IMR-90 (cell line): ENCODE data around the gene RASSF8. TPM values are rescaled to one million over a fixed set of nuclear protein-coding genes. Genes with fewer than 3 reads are reported as not detected.

Source experiments
- ATAC-seq: fragments of 200-7000 bp; cut with Tn5 transposase; 2 replicates; pipeline ENCODE4 v1.9.1; 2020; ENCODE audit warnings: low read depth, mild to moderate bottlenecking, moderate library complexity
- BruUV-seq: library from RNA; stranded (reverse); fragments of 400-500 nt; replicated peaks from 2 replicates; lab custom pipeline; 2021; lab: Mats Ljungman, UMichigan
- CTCF ChIA-PET: fragments of 300-600 bp; formaldehyde crosslinking; extraction: SDS; loops from one replicate; lab custom pipeline; 2021; ENCODE audit warnings: antibody characterized with exemption; lab: Yijun Ruan, JAX
- POLR2A ChIA-PET: fragments of 300-600 bp; sonication (Branson Sonifier 250); formaldehyde crosslinking; loops from one replicate; lab custom pipeline; 2022; ENCODE audit warnings: antibody characterized with exemption; ENCODE audit not compliant: unreplicated experiment; lab: Charles Lee
- DNase-seq: peaks from one replicate; pipeline ENCODE4 v3.0.0; 2013
- H2AFZ ChIP-seq: replicated peaks from 2 replicates; pipeline ENCODE3; 2013; ENCODE audit warnings: low read length, mild to moderate bottlenecking; ENCODE audit not compliant: poor library complexity
- H2AK5ac ChIP-seq: 2 replicates; pipeline ENCODE4 v1.6.1; 2013; ENCODE audit warnings: low read depth, low read length, inconsistent platforms
- H2AK9ac ChIP-seq: replicated peaks from 2 replicates; pipeline ENCODE3; 2013; ENCODE audit warnings: mild to moderate bottlenecking, low read depth, low read length, moderate library complexity; ENCODE audit not compliant: poor library complexity
- H2BK120ac ChIP-seq: 2 replicates; pipeline ENCODE4 v1.6.1; 2013; ENCODE audit warnings: low read depth, low read length, inconsistent platforms
- H2BK15ac ChIP-seq: 3 replicates; pipeline ENCODE4 v1.6.1; 2013; ENCODE audit warnings: low read depth, low read length, inconsistent platforms
- H2BK20ac ChIP-seq: 2 replicates; pipeline ENCODE4 v1.6.1; 2013; ENCODE audit warnings: low read depth, mild to moderate bottlenecking, inconsistent platforms, low read length, moderate library complexity
- H2BK5ac ChIP-seq: 2 replicates; pipeline ENCODE4 v1.6.1; 2013; ENCODE audit warnings: mild to moderate bottlenecking, low read depth, low read length, inconsistent platforms; ENCODE audit not compliant: poor library complexity, severe bottlenecking
- H3K14ac ChIP-seq: replicated peaks from 2 replicates; pipeline ENCODE4 v1.6.1; 2013; ENCODE audit warnings: low read depth, low read length, inconsistent platforms
- H3K18ac ChIP-seq: 2 replicates; pipeline ENCODE4 v1.6.1; 2013; ENCODE audit warnings: low read depth, low read length, control low read depth
- H3K23ac ChIP-seq: 2 replicates; pipeline ENCODE4 v1.6.1; 2013; ENCODE audit warnings: low read depth, low read length, inconsistent platforms
- H3K27ac ChIP-seq: 2 replicates; pipeline ENCODE4 v1.5.1; 2013; ENCODE audit warnings: mild to moderate bottlenecking, control low read depth, low read length; ENCODE audit not compliant: insufficient read depth
- H3K27me3 ChIP-seq: 2 replicates; pipeline ENCODE4 v1.6.1; 2013; ENCODE audit warnings: low read length; ENCODE audit not compliant: control insufficient read depth, insufficient read depth
- H3K36me3 ChIP-seq: 2 replicates; pipeline ENCODE4 v1.6.1; 2013; ENCODE audit warnings: low read length, mixed read lengths; ENCODE audit not compliant: control insufficient read depth, insufficient read depth
- H3K4ac ChIP-seq: 2 replicates; pipeline ENCODE4 v1.6.1; 2013; ENCODE audit warnings: low read depth, low read length, inconsistent platforms
- H3K4me1 ChIP-seq: 2 replicates; pipeline ENCODE4 v1.6.1; 2013; ENCODE audit warnings: low read length, mixed read lengths; ENCODE audit not compliant: control insufficient read depth, insufficient read depth
- H3K4me2 ChIP-seq: 2 replicates; pipeline ENCODE4 v1.6.1; 2013; ENCODE audit warnings: low read depth, mild to moderate bottlenecking, control low read depth, low read length, moderate library complexity
- H3K4me3 ChIP-seq: 2 replicates; pipeline ENCODE4 v1.5.1; 2013; ENCODE audit warnings: low read depth, mild to moderate bottlenecking, control low read depth, low read length, moderate library complexity; ENCODE audit not compliant: insufficient read depth
- H3K56ac ChIP-seq: 2 replicates; pipeline ENCODE4 v1.6.1; 2013; ENCODE audit warnings: low read length, inconsistent platforms; ENCODE audit not compliant: insufficient read depth; ENCODE audit errors: extremely low read depth
- H3K79me1 ChIP-seq, 2 experiments: 2 replicates each; pipeline ENCODE4 v1.6.1; 2013; ENCODE audit warnings: low read length in 2 of 2, inconsistent platforms in 1 of 2, low read depth in 1 of 2
- H3K9ac ChIP-seq: 2 replicates; pipeline ENCODE4 v1.6.1; 2013; ENCODE audit warnings: low read depth, low read length, control low read depth
- H3K9me1 ChIP-seq: 2 replicates; pipeline ENCODE4 v1.6.1; 2013; ENCODE audit warnings: low read length, inconsistent platforms; ENCODE audit not compliant: insufficient read depth
- H3K9me3 ChIP-seq: 2 replicates; pipeline ENCODE4 v1.6.1; 2013; ENCODE audit warnings: low read length; ENCODE audit not compliant: control insufficient read depth, insufficient read depth
- H4K20me1 ChIP-seq: 2 replicates; pipeline ENCODE4 v1.6.1; 2013; ENCODE audit warnings: low read length, inconsistent platforms; ENCODE audit not compliant: insufficient read depth
- H4K5ac ChIP-seq: 2 replicates; pipeline ENCODE4 v1.6.1; 2013; ENCODE audit warnings: mild to moderate bottlenecking, low read depth, low read length, control low read depth
- H4K8ac ChIP-seq, 2 experiments: 2 replicates each; pipeline ENCODE4 v1.6.1; 2013; ENCODE audit warnings: low read depth in 2 of 2, low read length in 2 of 2, control low read depth in 1 of 2, inconsistent platforms in 1 of 2
- H4K91ac ChIP-seq: 2 replicates; pipeline ENCODE4 v1.6.1; 2013; ENCODE audit warnings: low read depth, low read length, inconsistent platforms; ENCODE audit not compliant: insufficient read depth
- BHLHE40 ChIP-seq: fragments of 150-350 bp; IDR thresholded peaks from 2 replicates; pipeline ENCODE4 v1.6.1; 2016; ENCODE audit warnings: mild to moderate bottlenecking, low read depth, low read length
- CEBPB ChIP-seq: IDR thresholded peaks from 2 replicates; pipeline ENCODE4 v1.6.1; 2012; ENCODE audit warnings: low read depth, low read length, improper control_type of control experiment
- CHD1 ChIP-seq: IDR thresholded peaks from 2 replicates; pipeline ENCODE4 v1.6.1; 2012; ENCODE audit warnings: low read depth, low read length, improper control_type of control experiment
- CTCF ChIP-seq: conservative IDR thresholded peaks from 2 replicates; pipeline ENCODE4 v1.5.1; 2012; ENCODE audit warnings: mild to moderate bottlenecking, low read depth, low read length, improper control_type of control experiment
- ELK1 ChIP-seq: fragments of 150-350 bp; IDR thresholded peaks from 2 replicates; pipeline ENCODE4 v1.6.1; 2016; ENCODE audit warnings: low read depth, mild to moderate bottlenecking, low read length, moderate library complexity, borderline replicate concordance
- FOS ChIP-seq: fragments of 150-350 bp; IDR thresholded peaks from 2 replicates; pipeline ENCODE4 v1.6.1; 2016; ENCODE audit warnings: low read depth, low read length
- MAFK ChIP-seq: IDR thresholded peaks from 2 replicates; pipeline ENCODE4 v1.6.1; 2012; ENCODE audit warnings: low read depth, low read length, improper control_type of control experiment
- MAZ ChIP-seq: IDR thresholded peaks from 2 replicates; pipeline ENCODE4 v1.6.1; 2012; ENCODE audit warnings: low read depth, mild to moderate bottlenecking, low read length, improper control_type of control experiment, moderate library complexity, borderline replicate concordance
- MXI1 ChIP-seq: IDR thresholded peaks from 2 replicates; pipeline ENCODE4 v1.6.1; 2012; ENCODE audit warnings: low read depth, mild to moderate bottlenecking, low read length, moderate library complexity, borderline replicate concordance
- NFE2L2 ChIP-seq: fragments of 150-350 bp; IDR thresholded peaks from 2 replicates; pipeline ENCODE4 v1.6.1; 2016; ENCODE audit warnings: low read depth, mild to moderate bottlenecking, low read length
- POLR2A ChIP-seq: IDR thresholded peaks from 2 replicates; pipeline ENCODE4 v1.6.1; 2012; ENCODE audit warnings: mild to moderate bottlenecking, low read depth, low read length
- RAD21 ChIP-seq: IDR thresholded peaks from 2 replicates; pipeline ENCODE4 v1.6.1; 2012; ENCODE audit warnings: low read length, improper control_type of control experiment
- RCOR1 ChIP-seq: IDR thresholded peaks from 2 replicates; pipeline ENCODE4 v1.6.1; 2012; ENCODE audit warnings: mild to moderate bottlenecking, low read length, improper control_type of control experiment; ENCODE audit not compliant: insufficient replicate concordance
- RFX5 ChIP-seq: IDR thresholded peaks from 2 replicates; pipeline ENCODE4 v1.8.0; 2012; ENCODE audit warnings: low read depth, mild to moderate bottlenecking, low read length, moderate library complexity
- SMC3 ChIP-seq: fragments of 150-350 bp; IDR thresholded peaks from 2 replicates; pipeline ENCODE4 v1.6.1; 2016; ENCODE audit warnings: low read depth, mild to moderate bottlenecking, antibody characterized with exemption, low read length, moderate library complexity
- USF2 ChIP-seq: fragments of 150-350 bp; IDR thresholded peaks from 2 replicates; pipeline ENCODE4 v1.6.1; 2017; ENCODE audit warnings: mild to moderate bottlenecking, antibody characterized with exemption, low read length, low read depth
- WGBS, 2 experiments: methylation state at CpG; one replicate each; pipeline versions ENCODE4 v1.1.5 to v1.1.7; 2013; ENCODE audit warnings: missing lambda C conversion rate in 2 of 2; ENCODE audit not compliant: insufficient read length in 1 of 2; ENCODE audit errors: extremely low coverage in 2 of 2; 5-methylcytosine and 5-hydroxymethylcytosine counted together
- dilution Hi-C: fragments of 300-500 bp; cut with HindIII; formaldehyde crosslinking; loops from one replicate; pipeline ENCODE4 v1.14.3; 2018; ENCODE audit warnings: low sequenced_read_pairs; ENCODE audit not compliant: unreplicated experiment
- in situ Hi-C: fragments of 300-500 bp; cut with MboI; formaldehyde crosslinking; loops from 3 replicates; pipeline ENCODE4 v1.14.3; 2019; ENCODE audit warnings: low sequenced_read_pairs, inconsistent platforms, mixed read lengths
- intact Hi-C: fragments of 100-400 bp; cut with micrococcal nuclease; formaldehyde crosslinking; loops from 2 replicates; pipeline ENCODE4 v1.10.0; 2022
- polyA plus RNA-seq, 3 experiments: library from polyadenylated mRNA; depleted of rRNA; stranded (reverse); fragments of >200 nt; gene quantifications; 2 replicates each; pipeline ENCODE4 v1.2.3, GENCODE V29; 2012; ENCODE audit warnings: low replicate concordance in 1 of 3
- total RNA-seq: library from RNA; depleted of rRNA; stranded (reverse); fragments of >200 nt; gene quantifications from 2 replicates; pipeline ENCODE4 v1.2.3, GENCODE V29; 2012

Gene RASSF8
- total and polyA plus RNA-seq, 2 of the 4 experiments (the other 2 are of a cell fraction): 10.8 to 50.5 TPM

- Histone ChIP-seq H4K91ac (no peak overlapping the region), H3K9me3 (no peaks in the 10 kb centered on the region), H3K9me1 (peaks cover 16% of the 10 kb centered on the region), H3K27me3 (no peaks in the 10 kb centered on the region), H3K36me3 (no peaks in the 10 kb centered on the region; the same call in 1 of the 2 replicates), H3K23ac (no peak overlapping the region), H3K27ac (no peak overlapping the region), H2AFZ (no peak overlapping the region), H2BK120ac (no peak overlapping the region), H2BK20ac (no peak overlapping the region), H3K79me1 (peaks cover 34 to 52% of the 10 kb centered on the region in 2 experiments), H3K56ac (no peak overlapping the region), H3K14ac (no peak overlapping the region), H3K4ac (no peak overlapping the region), H2AK5ac (no peak overlapping the region), H3K4me1 (peaks cover 14% of the 10 kb centered on the region), H3K9ac (no peak overlapping the region), H4K8ac (no peak overlapping the region), H3K4me3 (no peak overlapping the region), H4K20me1 (peaks cover 29% of the 10 kb centered on the region), H3K18ac (no peak overlapping the region), H4K5ac (no peak overlapping the region), H2BK15ac (no peak overlapping the region), H2BK5ac (no peak overlapping the region), H2AK9ac (no peak overlapping the region), H3K4me2 (no peak overlapping the region)
- WGBS, 2 experiments: no CpG with 5 or more reads among the region's 1 CpG
- dilution Hi-C loops (no loop called here), intact Hi-C loops (no loop called here), in situ Hi-C loops (loop anchor here (25.0 kb wide), 2 partner anchors 810 to 1060 kb away; no protein-coding TSS in a partner anchor)
- DNase-seq: no peak
- no peak for ATAC-seq
- CTCF ChIA-PET: no interaction called here
- BruUV-seq: no TSS peak
- POLR2A ChIA-PET: no interaction called here
- TF ChIP-seq POLR2A: no peak
- TF ChIP-seq RAD21: no peak
- TF ChIP-seq CEBPB: no peak
- no peak for TF ChIP-seq BHLHE40
- TF ChIP-seq RCOR1: no peak
- no peak for TF ChIP-seq RFX5
- no peak for TF ChIP-seq CTCF
- no peak for TF ChIP-seq ELK1
- no peak for TF ChIP-seq NFE2L2
- no peak for TF ChIP-seq MAFK
- no peak for TF ChIP-seq MAZ
- TF ChIP-seq CHD1: no peak
- no peak for TF ChIP-seq FOS
- no peak for TF ChIP-seq USF2
- TF ChIP-seq MXI1: no peak
- no peak for TF ChIP-seq SMC3
These were observed 88.4 kb downstream of the RASSF8 start for GRCh38 chr12:26046906-26047305.
